GM18526 (cell line): ENCODE results near the gene FTCD.

Source experiments
- POLR2A ChIP-seq: IDR thresholded peaks from 3 replicates; pipeline ENCODE4 v1.6.1; 2011; ENCODE audit not compliant: insufficient read length; ENCODE audit errors: extremely low read depth

The FTCD gene

GRCh38 chr21:46124083-46124925, 31.1 kb downstream of the FTCD start:
- no peak for TF ChIP-seq POLR2A

GRCh38 chr21:46122758-46123683, 32.4 kb downstream of the FTCD start:
- no peak for TF ChIP-seq POLR2A

GRCh38 chr21:46122237-46122671, 33.1 kb downstream of the FTCD start:
- no peak for TF ChIP-seq POLR2A

- no peak for TF ChIP-seq POLR2A
These were observed 33.8 kb downstream of the FTCD start for GRCh38 chr21:46121286-46122221.

GRCh38 chr21:46120301-46121285, 34.8 kb downstream of the FTCD start:
- TF ChIP-seq POLR2A: no peak

- no peak for TF ChIP-seq POLR2A
These were observed 35.6 kb downstream of the FTCD start for GRCh38 chr21:46119637-46120271.

GRCh38 chr21:46119144-46119636, 36.2 kb downstream of the FTCD start:
- no peak for TF ChIP-seq POLR2A

- no peak for TF ChIP-seq POLR2A
These were observed 36.8 kb downstream of the FTCD start for GRCh38 chr21:46118316-46119143.

GRCh38 chr21:46117586-46118315, 37.6 kb downstream of the FTCD start:
- TF ChIP-seq POLR2A: no peak

GRCh38 chr21:46116776-46117585, 38.4 kb downstream of the FTCD start:
- TF ChIP-seq POLR2A: no peak
